ENCODE results near the gene MYBPC2.

MYBPC2 gene

GRCh38 chr19:50500060-50500752, 67.5 kb downstream of the MYBPC2 start:
- no peak overlapping the region for H3K9ac ChIP-seq (ENCODE audit: low read length)
- no peaks in the 10 kb centered on the region for H3K4me1 ChIP-seq (ENCODE audit: insufficient read depth, low read length)
- no peaks in the 10 kb centered on the region for H3K36me3 ChIP-seq (ENCODE audit: insufficient read depth, low read length)
- H3K27me3 ChIP-seq (ENCODE audit: control insufficient read depth in 1 of 2, insufficient read depth in 2 of 2, low read length in 2 of 2), result no peaks in the 10 kb centered on the region
- H3K9me3 ChIP-seq (ENCODE audit: low read length), result no peaks in the 10 kb centered on the region
- no peak overlapping the region for H3K27ac ChIP-seq (ENCODE audit: low read depth, low read length)
- no peak overlapping the region for H3K4me3 ChIP-seq (ENCODE audit: low read depth in 1 of 2, low read length in 2 of 2)

- Histone ChIP-seq H3K27ac (ENCODE audit: low read depth, low read length) (no peak overlapping the region), H3K9ac (ENCODE audit: low read length) (no peak overlapping the region), H3K27me3 (ENCODE audit: control insufficient read depth in 1 of 2, insufficient read depth in 2 of 2, low read length in 2 of 2) (no peaks in the 10 kb centered on the region)
Measured at GRCh38 chr19:50500753-50501151, 68.1 kb downstream of the MYBPC2 start.

GRCh38 chr19:50501186-50501567, 68.5 kb downstream of the MYBPC2 start:
- no peaks in the 10 kb centered on the region for H3K36me3 ChIP-seq (ENCODE audit: insufficient read depth, low read length)
- no peak overlapping the region for H3K9ac ChIP-seq (ENCODE audit: low read length)
- H3K27ac ChIP-seq (ENCODE audit: low read depth, low read length), result no peak overlapping the region
- no peaks in the 10 kb centered on the region for H3K4me1 ChIP-seq (ENCODE audit: insufficient read depth, low read length)
- no peaks in the 10 kb centered on the region for H3K9me3 ChIP-seq (ENCODE audit: low read length)
- no peak overlapping the region for H3K4me3 ChIP-seq (ENCODE audit: low read depth in 1 of 2, low read length in 2 of 2)
- no peaks in the 10 kb centered on the region for H3K27me3 ChIP-seq (ENCODE audit: control insufficient read depth in 1 of 2, insufficient read depth in 2 of 2, low read length in 2 of 2)

More at GRCh38 chr19:50500753-50501151, 68.1 kb downstream of the MYBPC2 start:
- Histone ChIP-seq H3K4me3 (ENCODE audit: low read depth in 1 of 2, low read length in 2 of 2) (no peak overlapping the region), H3K4me1 (ENCODE audit: insufficient read depth, low read length) (no peaks in the 10 kb centered on the region), H3K36me3 (ENCODE audit: insufficient read depth, low read length) (no peaks in the 10 kb centered on the region), H3K9me3 (ENCODE audit: low read length) (no peaks in the 10 kb centered on the region)

- no peaks in the 10 kb centered on the region for H3K4me1 ChIP-seq (ENCODE audit: insufficient read depth, low read length)
- no peak overlapping the region for H3K4me3 ChIP-seq (ENCODE audit: low read depth in 1 of 2, low read length in 2 of 2)
- H3K9me3 ChIP-seq (ENCODE audit: low read length), result no peaks in the 10 kb centered on the region
- no peak overlapping the region for H3K27ac ChIP-seq (ENCODE audit: low read depth, low read length)
- no peaks in the 10 kb centered on the region for H3K27me3 ChIP-seq (ENCODE audit: control insufficient read depth in 1 of 2, insufficient read depth in 2 of 2, low read length in 2 of 2)
- H3K9ac ChIP-seq (ENCODE audit: low read length), result no peak overlapping the region
- no peaks in the 10 kb centered on the region for H3K36me3 ChIP-seq (ENCODE audit: insufficient read depth, low read length)
Measured at GRCh38 chr19:50501568-50502475, 69.1 kb downstream of the MYBPC2 start.

- H3K9me3 ChIP-seq (ENCODE audit: low read length), result no peaks in the 10 kb centered on the region
- H3K27ac ChIP-seq (ENCODE audit: low read depth, low read length), result no peak overlapping the region
- no peak overlapping the region for H3K9ac ChIP-seq (ENCODE audit: low read length)
- H3K27me3 ChIP-seq (ENCODE audit: control insufficient read depth in 1 of 2, insufficient read depth in 2 of 2, low read length in 2 of 2), result no peaks in the 10 kb centered on the region
- no peak overlapping the region for H3K4me3 ChIP-seq (ENCODE audit: low read depth in 1 of 2, low read length in 2 of 2)
- H3K4me1 ChIP-seq (ENCODE audit: insufficient read depth, low read length), result peaks cover 9% of the 10 kb centered on the region
- no peaks in the 10 kb centered on the region for H3K36me3 ChIP-seq (ENCODE audit: insufficient read depth, low read length)
Measured at GRCh38 chr19:50505856-50506611, 73.3 kb downstream of the MYBPC2 start.

GRCh38 chr19:50506700-50507099, 74.0 kb downstream of the MYBPC2 start:
- Histone ChIP-seq H3K4me3 (ENCODE audit: low read depth in 1 of 2, low read length in 2 of 2) (no peak overlapping the region), H3K27ac (ENCODE audit: low read depth, low read length) (no peak overlapping the region), H3K27me3 (ENCODE audit: control insufficient read depth in 1 of 2, insufficient read depth in 2 of 2, low read length in 2 of 2) (no peaks in the 10 kb centered on the region), H3K9me3 (ENCODE audit: low read length) (no peaks in the 10 kb centered on the region), H3K36me3 (ENCODE audit: insufficient read depth, low read length) (no peaks in the 10 kb centered on the region), H3K9ac (ENCODE audit: low read length) (no peak overlapping the region), H3K4me1 (ENCODE audit: insufficient read depth, low read length) (peaks cover 12% of the 10 kb centered on the region)

- no peak overlapping the region for H3K9ac ChIP-seq (ENCODE audit: low read length)
- no peaks in the 10 kb centered on the region for H3K27me3 ChIP-seq (ENCODE audit: control insufficient read depth in 1 of 2, insufficient read depth in 2 of 2, low read length in 2 of 2)
Measured at GRCh38 chr19:50507376-50507775, 74.7 kb downstream of the MYBPC2 start.

GRCh38 chr19:50508843-50509190, 76.1 kb downstream of the MYBPC2 start:
- Histone ChIP-seq H3K27ac (ENCODE audit: low read depth, low read length) (no peak overlapping the region), H3K27me3 (ENCODE audit: control insufficient read depth in 1 of 2, insufficient read depth in 2 of 2, low read length in 2 of 2) (peaks cover 0 to 3% of the 10 kb centered on the region in 2 donors), H3K4me1 (ENCODE audit: insufficient read depth, low read length) (peaks cover 16% of the 10 kb centered on the region), H3K9ac (ENCODE audit: low read length) (no peak overlapping the region), H3K4me3 (ENCODE audit: low read depth in 1 of 2, low read length in 2 of 2) (no peak overlapping the region), H3K9me3 (ENCODE audit: low read length) (no peaks in the 10 kb centered on the region), H3K36me3 (ENCODE audit: insufficient read depth, low read length) (no peaks in the 10 kb centered on the region)

More at GRCh38 chr19:50507376-50507775, 74.7 kb downstream of the MYBPC2 start:
- no peak overlapping the region for H3K4me3 ChIP-seq (ENCODE audit: low read depth in 1 of 2, low read length in 2 of 2)
- H3K9me3 ChIP-seq (ENCODE audit: low read length), result no peaks in the 10 kb centered on the region
- no peaks in the 10 kb centered on the region for H3K36me3 ChIP-seq (ENCODE audit: insufficient read depth, low read length)
- peaks cover 16% of the 10 kb centered on the region for H3K4me1 ChIP-seq (ENCODE audit: insufficient read depth, low read length)
- H3K27ac ChIP-seq (ENCODE audit: low read depth, low read length), result no peak overlapping the region

- Histone ChIP-seq H3K36me3 (ENCODE audit: insufficient read depth, low read length) (no peaks in the 10 kb centered on the region), H3K4me1 (ENCODE audit: insufficient read depth, low read length) (peaks cover 16% of the 10 kb centered on the region), H3K9me3 (ENCODE audit: low read length) (no peaks in the 10 kb centered on the region), H3K4me3 (ENCODE audit: low read depth in 1 of 2, low read length in 2 of 2) (no peak overlapping the region), H3K27me3 (ENCODE audit: control insufficient read depth in 1 of 2, insufficient read depth in 2 of 2, low read length in 2 of 2) (peaks cover 0 to 3% of the 10 kb centered on the region in 2 donors), H3K9ac (ENCODE audit: low read length) (no peak overlapping the region), H3K27ac (ENCODE audit: low read depth, low read length) (no peak overlapping the region)
Measured at GRCh38 chr19:50509366-50509765, 76.7 kb downstream of the MYBPC2 start.

GRCh38 chr19:50510121-50510670, 77.5 kb downstream of the MYBPC2 start:
- H3K4me3 ChIP-seq (ENCODE audit: low read depth in 1 of 2, low read length in 2 of 2), result peak overlapping the region; percentile 77 to 93
- peak overlapping the region; percentile 58 for H3K27ac ChIP-seq (ENCODE audit: low read depth, low read length)
- H3K4me1 ChIP-seq (ENCODE audit: insufficient read depth, low read length), result peaks cover 16% of the 10 kb centered on the region
- no peaks in the 10 kb centered on the region for H3K9me3 ChIP-seq (ENCODE audit: low read length)
- H3K9ac ChIP-seq (ENCODE audit: low read length), result peak overlapping the region; percentile 76
- H3K36me3 ChIP-seq (ENCODE audit: insufficient read depth, low read length), result no peaks in the 10 kb centered on the region
- H3K27me3 ChIP-seq (ENCODE audit: control insufficient read depth in 1 of 2, insufficient read depth in 2 of 2, low read length in 2 of 2), result peaks cover 0 to 7% of the 10 kb centered on the region in 2 donors

GRCh38 chr19:50510700-50511068, 78.0 kb downstream of the MYBPC2 start:
- Histone ChIP-seq H3K9me3 (ENCODE audit: low read length) (no peaks in the 10 kb centered on the region), H3K9ac (ENCODE audit: low read length) (peak overlapping the region; percentile 76), H3K36me3 (ENCODE audit: insufficient read depth, low read length) (no peaks in the 10 kb centered on the region), H3K27ac (ENCODE audit: low read depth, low read length) (peak overlapping the region; percentile 58), H3K4me1 (ENCODE audit: insufficient read depth, low read length) (peaks cover 16% of the 10 kb centered on the region), H3K4me3 (ENCODE audit: low read depth in 1 of 2, low read length in 2 of 2) (peak overlapping the region; percentile 77 to 93), H3K27me3 (ENCODE audit: control insufficient read depth in 1 of 2, insufficient read depth in 2 of 2, low read length in 2 of 2) (peaks cover 0 to 12% of the 10 kb centered on the region in 2 donors)

Measured in muscle layer of colon (tissue), 2 donors.